GM18867 (cell line): ENCODE results near the gene MVB12B.

Source experiments
- ATAC-seq: cut with Tn5 transposase; IDR thresholded peaks from one replicate; pipeline ENCODE4 v1.9.1; 2021; ENCODE audit warnings: mild to moderate bottlenecking, moderate library complexity; ENCODE audit not compliant: unreplicated experiment

Gene MVB12B

DNA sequence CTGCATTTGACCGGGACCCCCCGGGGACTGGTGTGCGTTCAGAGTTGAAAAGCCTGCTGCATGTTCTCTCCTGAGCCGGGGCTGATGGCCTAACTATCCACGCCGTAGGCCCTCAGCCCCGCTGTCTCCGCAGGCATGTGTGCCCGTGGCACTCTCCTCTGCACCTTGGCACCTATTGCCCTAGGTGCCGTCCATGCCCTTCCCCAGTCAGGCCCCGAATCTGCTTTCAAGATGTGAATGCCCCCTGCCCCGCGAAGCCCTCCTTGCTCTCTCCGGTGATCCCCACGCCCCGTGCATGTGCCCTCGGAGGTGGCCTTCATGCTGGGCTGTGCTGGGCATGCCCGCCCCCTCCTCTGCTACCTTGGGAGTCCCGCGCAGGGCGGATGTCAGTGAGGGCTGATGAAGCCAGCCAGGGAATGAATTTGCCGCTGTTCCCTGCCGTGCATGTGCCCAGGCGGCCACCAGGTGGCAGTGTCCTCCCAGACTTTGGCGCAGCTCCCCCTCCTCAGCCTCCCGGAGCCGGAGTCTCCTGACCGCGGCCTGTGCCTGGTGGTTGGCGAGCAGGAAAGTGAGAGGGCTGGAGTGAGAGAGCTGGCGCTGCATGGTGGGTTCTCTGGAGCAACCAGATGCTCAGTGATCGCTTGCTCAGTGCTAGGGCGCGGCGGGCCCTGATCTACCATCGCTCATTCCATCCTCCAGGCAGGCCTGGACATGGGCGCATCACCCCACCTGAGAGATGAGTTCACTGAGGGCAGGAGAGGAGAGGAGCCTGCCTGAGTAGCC lies 174.2 kb downstream of the MVB12B start:
- ATAC-seq = no peak

DNA sequence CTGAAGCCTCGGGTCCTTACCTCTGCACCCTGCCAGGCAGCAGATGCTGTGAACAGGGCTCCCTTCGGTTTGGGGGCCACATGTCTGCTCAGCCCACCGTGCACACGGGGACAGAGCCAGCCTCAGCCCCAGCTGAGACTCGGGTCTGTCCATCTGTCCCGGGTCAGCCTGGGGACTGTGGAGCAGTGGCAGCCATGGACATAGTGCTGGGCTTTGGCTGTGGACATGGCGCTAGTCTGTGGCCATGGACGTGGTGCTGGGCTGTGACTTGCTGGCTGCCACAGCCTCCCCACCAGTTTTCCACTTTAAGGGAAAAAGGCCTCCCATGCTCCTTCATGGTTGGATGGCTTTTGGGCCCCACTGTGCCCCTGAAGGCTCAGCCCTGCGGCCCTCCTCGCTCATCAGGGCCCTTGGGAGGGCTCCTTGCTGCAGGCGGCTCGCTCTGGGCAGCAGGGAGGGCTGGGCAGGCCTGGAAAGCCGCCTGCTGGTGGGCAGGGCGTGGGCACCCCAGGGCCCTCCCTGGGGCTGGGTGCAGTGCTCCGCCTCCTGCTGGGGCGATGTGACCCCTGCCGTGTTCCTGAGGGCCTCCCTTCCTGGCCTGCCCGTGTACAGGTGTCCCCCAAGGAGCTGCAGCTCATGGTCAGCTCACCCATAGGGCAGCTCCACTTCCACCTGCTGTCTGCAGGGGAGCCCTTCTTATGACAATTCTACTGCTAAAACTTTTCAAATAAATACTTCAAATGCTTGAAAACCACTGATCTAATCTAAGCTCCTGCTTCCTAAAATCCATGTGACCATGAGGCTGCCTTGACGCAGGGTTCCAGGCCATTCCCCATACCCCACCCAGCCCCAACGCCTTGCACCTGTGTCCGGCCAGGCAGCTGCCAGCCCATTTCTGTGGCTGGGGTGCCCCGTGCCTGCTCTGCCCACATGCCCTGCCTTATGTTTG lies 175.0 kb downstream of the MVB12B start:
- ATAC-seq = no peak

GRCh38 chr9:126502417-126503332 lies 176.0 kb downstream of the MVB12B start:
- ATAC-seq = no peak

- ATAC-seq = no peak
Observed at GRCh38 chr9:126503333-126504085, 176.9 kb downstream of the MVB12B start.

GRCh38 chr9:126504086-126504976 lies 177.7 kb downstream of the MVB12B start:
- no peak for ATAC-seq

DNA sequence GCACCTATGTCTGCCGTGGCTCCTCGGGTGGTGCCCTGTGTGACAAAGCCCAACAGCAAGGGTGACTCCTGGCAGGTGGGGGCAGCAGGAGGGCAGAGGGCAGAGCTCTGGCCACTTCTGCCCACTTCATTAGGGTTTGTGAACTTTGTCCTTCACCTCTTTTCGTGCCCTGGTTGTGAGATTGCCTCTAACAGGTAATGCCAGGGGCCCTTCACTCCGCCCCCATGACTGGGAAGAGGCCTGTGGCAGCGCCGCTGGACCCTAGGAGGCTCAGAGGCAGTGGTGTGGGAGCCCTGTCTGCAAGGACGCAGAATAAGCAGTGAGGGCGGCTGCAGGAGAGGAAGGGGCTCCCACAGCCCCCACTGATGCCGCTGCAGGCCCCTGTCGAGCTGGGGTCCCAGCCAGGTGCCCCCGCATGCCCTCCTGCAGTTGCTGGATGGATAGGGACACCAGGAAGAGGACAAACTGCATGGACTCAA lies 178.4 kb downstream of the MVB12B start:
- no peak for ATAC-seq

GRCh38 chr9:126505697-126506346 lies 179.2 kb downstream of the MVB12B start:
- ATAC-seq = no peak

- no peak for ATAC-seq
Observed at GRCh38 chr9:126506361-126507317, 180.0 kb downstream of the MVB12B start.

GRCh38 chr9:126507318-126508109 lies 180.9 kb downstream of the MVB12B start:
- no peak for ATAC-seq

DNA sequence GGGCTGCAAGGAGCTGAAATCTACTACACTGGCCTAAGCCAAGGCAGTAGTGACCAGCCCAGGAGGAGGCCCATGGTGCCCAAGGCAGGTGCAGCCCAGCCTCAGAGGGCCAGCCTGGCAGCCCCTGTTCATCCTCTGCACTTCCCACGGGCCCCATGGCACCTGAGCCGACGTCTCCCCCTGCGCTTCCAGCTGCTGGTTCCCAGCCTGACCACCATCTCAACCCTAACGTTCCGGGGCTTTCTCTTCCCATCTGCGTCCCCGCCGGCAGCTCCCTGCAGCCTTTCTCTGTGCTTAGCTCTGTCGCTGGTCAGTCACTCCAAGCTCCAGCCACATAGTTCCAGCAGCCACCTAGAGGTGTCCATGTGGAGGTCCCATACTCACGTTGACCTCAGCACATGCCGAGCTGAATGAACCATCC lies 181.6 kb downstream of the MVB12B start:
- ATAC-seq = no peak

DNA sequence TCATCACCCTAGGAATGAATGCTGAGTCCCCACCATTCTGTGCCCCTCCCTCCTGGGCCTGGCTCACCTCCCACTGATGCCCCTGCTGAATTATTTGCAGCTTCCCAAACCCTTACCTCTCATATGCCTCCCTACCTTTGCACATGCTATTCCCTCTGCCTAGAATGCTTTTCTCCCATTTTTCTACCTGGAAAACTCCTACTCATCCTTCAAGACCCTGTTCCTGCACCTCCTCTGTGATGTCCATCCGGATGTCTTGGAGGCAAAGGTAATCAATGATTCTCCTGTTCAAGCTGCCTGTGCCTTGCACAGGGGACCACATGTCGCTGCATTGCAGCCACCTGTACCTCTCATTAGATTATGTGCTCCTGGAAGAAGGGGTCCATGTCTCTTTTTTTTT lies 182.3 kb downstream of the MVB12B start:
- no peak for ATAC-seq

GRCh38 chr9:126509718-126510117 lies 183.1 kb downstream of the MVB12B start:
- ATAC-seq = no peak

DNA sequence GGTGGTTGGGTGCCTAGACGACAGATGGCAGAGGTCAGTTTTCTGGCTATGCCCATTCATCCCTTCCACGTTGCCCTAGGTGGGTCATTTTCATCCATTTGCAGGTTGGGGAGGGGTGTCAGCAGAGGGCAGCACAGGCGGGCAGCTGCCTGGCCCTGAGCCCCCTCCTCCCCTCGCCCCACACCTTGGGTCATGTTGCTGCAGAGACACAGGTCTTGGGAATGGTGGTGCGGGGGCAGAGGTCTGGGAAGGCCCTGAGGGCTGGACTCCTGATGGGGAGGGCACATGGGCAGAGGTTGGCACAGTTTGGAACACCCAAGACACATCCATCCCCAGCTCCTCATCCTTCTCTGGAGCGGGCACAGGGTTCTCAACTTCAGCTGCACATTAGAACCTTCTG lies 183.9 kb downstream of the MVB12B start:
- no peak for ATAC-seq

- no peak for ATAC-seq
Observed at GRCh38 chr9:126511411-126511810, 184.8 kb downstream of the MVB12B start.

- ATAC-seq = no peak
Observed at GRCh38 chr9:126513159-126514036, 186.8 kb downstream of the MVB12B start.
